Coronary artery (tissue), 2 donors: ENCODE measurements around the gene KRT74.

Source experiments
- DNase-seq: peaks from one replicate; pipeline ENCODE4 v3.0.0-alpha.2; 2017; ENCODE audit warnings: low spot score
- H3K27ac ChIP-seq, 2 donors: fragments of 200-600 bp; sonication (generic); one replicate each; pipeline ENCODE4 v1.5.1; 2016 to 2019
- H3K4me3 ChIP-seq: fragments of 200-600 bp; sonication (generic); 2 replicates; pipeline ENCODE4 v1.5.1; 2016; ENCODE audit warnings: mild to moderate bottlenecking, moderate library complexity
- TF ChIP-seq, protein P1 (sequence below): fragments of 200-600 bp; sonication (generic); IDR thresholded peaks from one replicate; pipeline ENCODE4 v1.5.1; 2019; ENCODE audit warnings: antibody characterized with exemption

The KRT74 gene

DNA sequence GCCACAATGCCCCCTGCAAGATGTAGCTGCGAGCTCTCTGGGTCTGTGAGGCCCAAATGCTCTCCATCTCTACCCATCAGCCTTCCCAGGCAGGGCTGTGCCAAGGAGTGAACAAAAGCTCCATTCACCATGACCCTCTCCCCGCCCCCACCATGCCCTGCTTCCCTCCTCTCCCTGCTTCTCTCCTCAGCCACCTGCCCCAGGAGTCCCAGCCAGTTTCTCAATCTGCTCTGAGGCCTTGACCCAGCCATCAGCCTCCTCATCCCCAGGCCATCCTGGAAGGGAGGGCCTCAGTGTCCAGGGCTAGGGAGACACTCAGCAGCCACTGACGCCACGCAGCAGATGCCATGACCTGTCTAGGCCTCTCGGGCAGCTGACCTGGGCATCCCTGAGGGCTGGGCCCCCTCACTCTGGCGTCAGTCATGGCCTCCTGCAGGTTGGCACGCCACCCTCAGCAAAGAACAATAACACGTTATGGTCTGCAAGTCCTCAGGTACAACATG lies 45.0 kb downstream of the KRT74 start:
- H3K4me3 ChIP-seq: no peak overlapping the region
- H3K27ac ChIP-seq: no peak overlapping the region
- peak; percentile 57 for DNase-seq
- TF ChIP-seq, protein P1, sequence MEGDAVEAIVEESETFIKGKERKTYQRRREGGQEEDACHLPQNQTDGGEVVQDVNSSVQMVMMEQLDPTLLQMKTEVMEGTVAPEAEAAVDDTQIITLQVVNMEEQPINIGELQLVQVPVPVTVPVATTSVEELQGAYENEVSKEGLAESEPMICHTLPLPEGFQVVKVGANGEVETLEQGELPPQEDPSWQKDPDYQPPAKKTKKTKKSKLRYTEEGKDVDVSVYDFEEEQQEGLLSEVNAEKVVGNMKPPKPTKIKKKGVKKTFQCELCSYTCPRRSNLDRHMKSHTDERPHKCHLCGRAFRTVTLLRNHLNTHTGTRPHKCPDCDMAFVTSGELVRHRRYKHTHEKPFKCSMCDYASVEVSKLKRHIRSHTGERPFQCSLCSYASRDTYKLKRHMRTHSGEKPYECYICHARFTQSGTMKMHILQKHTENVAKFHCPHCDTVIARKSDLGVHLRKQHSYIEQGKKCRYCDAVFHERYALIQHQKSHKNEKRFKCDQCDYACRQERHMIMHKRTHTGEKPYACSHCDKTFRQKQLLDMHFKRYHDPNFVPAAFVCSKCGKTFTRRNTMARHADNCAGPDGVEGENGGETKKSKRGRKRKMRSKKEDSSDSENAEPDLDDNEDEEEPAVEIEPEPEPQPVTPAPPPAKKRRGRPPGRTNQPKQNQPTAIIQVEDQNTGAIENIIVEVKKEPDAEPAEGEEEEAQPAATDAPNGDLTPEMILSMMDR: no peak

DNA sequence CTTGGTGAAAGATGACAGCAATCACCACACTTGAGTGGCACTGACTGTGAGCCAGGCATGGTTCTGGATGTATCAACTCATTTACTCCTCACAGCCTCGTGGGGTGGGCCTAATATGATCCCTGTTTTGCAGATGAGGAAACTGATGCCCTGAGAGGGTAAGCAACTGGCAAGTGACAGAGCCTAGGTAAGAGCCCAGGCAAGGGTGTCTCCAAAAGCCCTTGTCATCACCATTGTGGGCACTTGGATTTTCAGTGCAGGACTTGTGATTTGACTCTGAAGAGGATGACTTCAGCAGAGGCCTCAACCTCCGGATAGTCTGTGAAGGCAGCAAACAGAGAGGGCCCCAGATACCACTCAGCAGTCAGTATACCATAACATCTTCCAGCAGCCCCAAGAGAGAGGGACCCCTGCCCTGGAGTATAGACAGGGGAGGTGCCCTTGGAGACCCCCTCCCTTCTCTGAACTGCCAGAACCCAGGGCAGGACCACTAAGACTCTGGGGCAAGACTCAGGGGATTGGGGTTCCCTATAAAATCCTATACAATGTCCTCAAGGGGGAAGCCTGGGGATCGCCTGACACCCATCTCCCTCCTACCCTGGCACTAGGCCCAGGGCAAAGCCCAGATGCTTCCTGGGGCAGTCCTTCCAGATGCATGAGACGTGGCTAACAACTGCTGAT lies 46.4 kb downstream of the KRT74 start:
- Histone ChIP-seq H3K27ac (no peak overlapping the region), H3K4me3 (no peak overlapping the region)
- DNase-seq: peak; percentile 45
- TF ChIP-seq, protein P1: no peak

DNA sequence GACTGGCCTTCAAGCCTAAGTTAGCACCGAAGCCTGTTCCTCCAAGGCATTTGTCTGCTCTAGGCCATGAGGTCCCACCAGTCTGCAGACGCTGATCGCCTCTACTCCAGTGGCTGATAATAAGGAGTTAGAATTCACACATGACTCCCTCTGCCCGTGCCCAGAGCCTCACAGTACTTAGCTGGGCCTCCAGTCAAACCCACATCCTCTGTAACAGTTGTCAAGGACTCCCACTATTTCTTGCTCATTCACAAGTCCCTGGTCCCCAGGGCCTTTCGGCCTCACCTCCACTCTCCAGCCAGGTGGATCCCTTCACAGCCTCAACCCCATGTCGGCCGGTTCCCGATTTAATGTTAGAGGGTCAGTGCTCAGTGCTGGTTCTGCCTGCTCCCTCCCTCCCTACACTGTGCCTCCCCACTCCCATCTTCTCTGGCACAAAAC lies 47.1 kb downstream of the KRT74 start:
- TF ChIP-seq, protein P1: no peak
- Histone ChIP-seq H3K4me3 (no peak overlapping the region), H3K27ac (no peak overlapping the region)
- DNase-seq: peak; percentile 66

DNA sequence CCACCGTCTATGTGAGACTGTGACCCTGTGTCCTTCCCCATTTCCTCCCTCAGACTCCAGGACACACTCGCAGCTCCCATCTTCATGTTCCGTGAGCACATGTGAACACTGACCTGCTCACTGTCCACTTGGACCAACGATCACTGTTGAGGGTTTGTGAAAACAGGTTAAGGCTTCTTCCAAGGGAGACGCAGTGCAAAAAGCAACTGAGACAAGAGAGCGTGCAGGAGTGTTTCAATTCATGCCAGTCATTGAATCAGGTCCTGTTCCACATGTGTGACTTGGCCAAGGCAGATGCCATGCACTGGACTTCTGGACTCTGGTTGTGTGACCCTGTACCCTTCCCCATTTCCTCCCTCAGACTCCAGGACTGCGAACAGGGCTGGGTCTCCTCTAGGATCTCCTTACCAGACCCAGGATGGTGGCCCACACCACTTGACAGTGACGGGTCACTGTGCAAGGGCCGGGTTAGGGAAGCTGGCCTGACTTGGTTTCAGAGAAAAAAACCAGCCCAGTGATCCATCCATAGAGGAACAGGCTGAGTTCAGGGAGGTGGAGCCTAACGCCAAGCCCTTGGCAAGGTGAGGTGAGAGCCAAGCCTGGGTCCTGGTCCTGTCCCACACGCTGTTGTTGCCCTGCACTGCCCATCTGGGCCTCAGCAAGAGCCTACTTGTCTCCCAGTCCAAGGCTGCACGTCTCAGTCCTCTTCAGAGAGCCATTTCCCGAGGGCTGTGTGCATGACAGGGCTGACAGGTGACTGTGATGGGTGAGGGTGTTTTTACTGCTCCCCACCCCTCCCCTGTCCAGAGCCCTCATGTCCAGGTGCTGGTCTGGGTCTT lies 47.8 kb downstream of the KRT74 start:
- TF ChIP-seq, protein P1: no peak
- Histone ChIP-seq H3K4me3 (no peak overlapping the region), H3K27ac (no peak overlapping the region)
- peak; percentile 59 for DNase-seq

DNA sequence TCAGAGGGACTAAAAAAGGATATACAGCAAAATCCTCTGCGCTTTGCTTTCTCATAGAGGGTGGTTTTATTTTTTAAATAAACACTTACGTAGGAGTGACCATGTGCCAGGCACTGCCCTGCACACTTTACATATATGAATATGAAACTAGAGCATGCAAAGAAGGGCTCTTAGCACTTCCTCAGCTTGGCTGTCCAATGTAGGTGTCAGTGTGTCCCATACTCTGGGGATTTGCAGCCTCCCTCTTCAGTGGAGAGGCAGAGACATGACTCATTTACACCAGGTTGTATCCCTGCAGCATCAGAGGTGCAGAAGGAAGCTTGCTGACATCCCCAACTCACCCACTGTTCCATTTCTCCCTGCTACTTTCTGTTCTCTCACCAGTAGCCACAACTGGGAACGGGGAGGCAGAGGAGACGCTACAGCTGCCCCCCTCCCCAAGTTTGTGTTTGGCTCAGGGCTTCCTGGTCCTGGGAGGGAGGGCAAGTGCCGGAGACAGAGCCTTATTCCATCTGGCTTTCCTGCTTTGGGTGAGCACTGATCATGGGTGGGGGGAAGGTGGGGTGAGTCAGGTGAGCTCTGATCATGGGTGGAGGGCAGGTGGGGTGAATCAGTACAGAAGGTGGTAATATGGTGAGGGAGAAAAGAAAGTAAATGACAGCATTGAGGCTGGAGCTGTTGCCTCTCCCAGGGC lies 48.6 kb downstream of the KRT74 start:
- DNase-seq: peak; percentile 33
- TF ChIP-seq, protein P1: no peak

DNA sequence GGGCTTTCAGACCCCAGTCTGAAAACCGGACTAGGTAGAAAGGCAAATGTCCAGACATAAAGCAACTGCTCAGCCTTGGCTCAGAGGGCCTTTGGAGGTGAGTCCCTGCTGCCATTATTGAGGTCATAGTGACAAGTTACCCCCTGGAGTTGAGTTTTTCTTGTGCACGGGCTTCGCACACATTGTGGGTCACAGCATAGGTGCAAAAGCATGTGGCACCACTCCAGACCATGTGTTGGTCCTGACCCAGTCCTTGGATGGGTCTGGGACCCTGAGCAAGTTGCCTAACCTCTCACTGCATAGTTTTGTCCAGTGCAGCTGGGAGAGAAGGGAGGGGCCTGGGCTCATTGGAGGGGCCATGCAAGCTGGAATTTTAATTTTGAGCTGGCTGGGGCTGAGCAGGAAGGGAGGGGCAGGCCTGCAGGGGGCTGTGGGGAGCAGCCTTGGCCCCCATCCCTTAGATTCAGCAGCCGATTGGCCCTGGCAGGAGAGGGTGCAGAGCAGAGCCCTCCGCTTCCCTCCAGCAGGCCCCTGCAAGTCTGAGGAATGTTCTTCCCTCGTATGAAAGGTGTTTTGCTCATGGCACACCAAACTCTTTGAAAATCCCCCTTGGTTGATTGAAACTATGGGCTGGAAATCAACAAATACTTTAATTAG lies 49.3 kb downstream of the KRT74 start:
- Histone ChIP-seq H3K4me3 (no peak overlapping the region), H3K27ac (no peak overlapping the region)
- TF ChIP-seq, protein P1: no peak
- DNase-seq: peak; percentile 35

More for the DNA sequence above, 48.6 kb downstream of the KRT74 start:
- no peak overlapping the region for H3K4me3 ChIP-seq
- H3K27ac ChIP-seq: no peak overlapping the region
